Chondrocyte (in vitro differentiated cells): ENCODE measurements around the gene MAN2B1. TPM values are rescaled to one million over a fixed set of nuclear protein-coding genes. Genes with fewer than 3 reads are reported as not detected.

Source experiments
- DNase-seq: peaks from one replicate; pipeline ENCODE4 v3.0.0; 2021; ENCODE audit warnings: mixed read lengths, low spot score
- H3K27ac Mint-ChIP-seq: one replicate; pipeline ENCODE4 v1.8.0; 2021; ENCODE audit warnings: mild to moderate bottlenecking, moderate library complexity, mixed read lengths; ENCODE audit not compliant: unreplicated experiment
- H3K27me3 Mint-ChIP-seq: 2 replicates; pipeline ENCODE4 v1.8.0; 2021; ENCODE audit warnings: low read depth, mixed read lengths
- H3K36me3 Mint-ChIP-seq: 2 replicates; pipeline ENCODE4 v1.8.0; 2021; ENCODE audit warnings: low read depth, mixed read lengths
- H3K4me1 Mint-ChIP-seq: 2 replicates; pipeline ENCODE4 v1.8.0; 2021; ENCODE audit warnings: low read depth, mild to moderate bottlenecking, mixed read lengths
- H3K4me3 Mint-ChIP-seq: one replicate; pipeline ENCODE4 v1.8.0; 2021; ENCODE audit warnings: mild to moderate bottlenecking, moderate library complexity, mixed read lengths; ENCODE audit not compliant: unreplicated experiment
- H3K9me3 Mint-ChIP-seq: 2 replicates; pipeline ENCODE4 v1.8.0; 2021; ENCODE audit warnings: low read depth, mixed read lengths
- total RNA-seq: library from RNA; stranded (reverse); gene quantifications from 3 replicates; pipeline ENCODE4 v1.2.1, GENCODE V29; 2021
- TF ChIP-seq, protein P1 (sequence below): fragments of 200-600 bp; sonication (generic); IDR thresholded peaks from 2 replicates; pipeline ENCODE4 v1.5.0; 2021; ENCODE audit warnings: antibody characterized with exemption, mild to moderate bottlenecking, moderate library complexity

MAN2B1 gene
- total RNA-seq, 1 donor from 2014 or later, result 104 TPM

DNA sequence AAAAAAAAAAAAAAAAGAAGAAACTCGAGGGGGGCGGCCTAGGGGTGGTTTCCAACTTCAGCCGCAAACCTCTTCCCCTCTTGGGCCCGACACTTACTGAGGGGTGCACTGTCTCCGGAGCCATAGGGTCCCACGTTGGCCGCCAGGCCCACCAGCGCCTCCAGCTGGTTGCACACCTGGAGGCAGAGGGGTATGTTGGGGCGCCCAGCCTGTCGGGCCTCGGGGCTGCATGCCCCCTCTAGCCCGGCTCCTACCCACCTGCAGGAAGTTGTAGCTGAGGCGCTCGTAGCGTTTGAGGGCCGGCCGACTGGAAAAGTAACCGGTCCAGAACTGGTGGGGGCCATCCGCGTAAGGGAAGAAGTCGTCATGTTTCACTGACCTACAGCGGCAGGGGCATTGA, 8.6 kb downstream of the MAN2B1 start:
- Mint-ChIP-seq H3K9me3 (no peaks in the 10 kb centered on the region), H3K27ac (no peak overlapping the region), H3K4me1 (no peaks in the 10 kb centered on the region), H3K27me3 (no peaks in the 10 kb centered on the region), H3K36me3 (peaks cover 30% of the 10 kb centered on the region), H3K4me3 (no peak overlapping the region)
- DNase-seq, result no peak
- TF ChIP-seq, protein P1, sequence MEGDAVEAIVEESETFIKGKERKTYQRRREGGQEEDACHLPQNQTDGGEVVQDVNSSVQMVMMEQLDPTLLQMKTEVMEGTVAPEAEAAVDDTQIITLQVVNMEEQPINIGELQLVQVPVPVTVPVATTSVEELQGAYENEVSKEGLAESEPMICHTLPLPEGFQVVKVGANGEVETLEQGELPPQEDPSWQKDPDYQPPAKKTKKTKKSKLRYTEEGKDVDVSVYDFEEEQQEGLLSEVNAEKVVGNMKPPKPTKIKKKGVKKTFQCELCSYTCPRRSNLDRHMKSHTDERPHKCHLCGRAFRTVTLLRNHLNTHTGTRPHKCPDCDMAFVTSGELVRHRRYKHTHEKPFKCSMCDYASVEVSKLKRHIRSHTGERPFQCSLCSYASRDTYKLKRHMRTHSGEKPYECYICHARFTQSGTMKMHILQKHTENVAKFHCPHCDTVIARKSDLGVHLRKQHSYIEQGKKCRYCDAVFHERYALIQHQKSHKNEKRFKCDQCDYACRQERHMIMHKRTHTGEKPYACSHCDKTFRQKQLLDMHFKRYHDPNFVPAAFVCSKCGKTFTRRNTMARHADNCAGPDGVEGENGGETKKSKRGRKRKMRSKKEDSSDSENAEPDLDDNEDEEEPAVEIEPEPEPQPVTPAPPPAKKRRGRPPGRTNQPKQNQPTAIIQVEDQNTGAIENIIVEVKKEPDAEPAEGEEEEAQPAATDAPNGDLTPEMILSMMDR, result peak; percentile 13

DNA sequence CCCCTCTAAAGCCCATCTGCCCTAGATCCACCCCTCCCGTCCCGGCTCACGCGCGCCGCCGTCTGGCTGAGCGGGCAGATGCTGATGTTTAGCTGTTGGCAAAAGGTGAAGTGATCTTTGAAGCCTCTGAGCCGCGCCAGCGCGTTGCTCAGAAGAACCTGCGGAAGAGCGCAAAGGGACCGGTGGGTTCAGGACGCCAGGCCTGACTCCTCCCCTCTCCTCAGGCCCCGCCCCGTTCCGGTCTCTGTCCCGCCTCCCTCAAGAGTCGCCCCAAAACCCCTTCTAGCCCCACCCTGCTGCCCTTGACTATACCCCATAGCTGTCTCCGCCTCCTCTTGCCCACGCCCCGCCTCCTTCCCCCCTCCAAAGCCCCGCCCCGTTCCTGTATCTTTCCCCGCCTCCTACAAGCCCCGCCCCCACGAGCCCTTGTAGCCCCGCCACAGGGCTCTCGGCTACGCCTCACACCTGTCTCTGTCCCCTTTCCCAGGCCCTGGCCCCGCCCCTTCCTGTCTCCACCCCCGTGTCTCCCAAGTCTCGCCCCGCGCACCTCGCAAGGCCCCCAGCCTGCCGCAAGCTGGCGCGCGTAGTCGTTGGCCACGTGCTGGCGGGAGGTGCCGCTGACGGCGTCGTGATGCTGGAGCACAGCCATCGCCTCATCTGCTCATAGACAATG, 9.5 kb downstream of the MAN2B1 start:
- Mint-ChIP-seq H3K4me1 (no peaks in the 10 kb centered on the region), H3K9me3 (no peaks in the 10 kb centered on the region), H3K27me3 (no peaks in the 10 kb centered on the region), H3K4me3 (no peak overlapping the region), H3K36me3 (peaks cover 31% of the 10 kb centered on the region), H3K27ac (no peak overlapping the region)
- TF ChIP-seq, protein P1, result no peak
- no peak for DNase-seq

DNA sequence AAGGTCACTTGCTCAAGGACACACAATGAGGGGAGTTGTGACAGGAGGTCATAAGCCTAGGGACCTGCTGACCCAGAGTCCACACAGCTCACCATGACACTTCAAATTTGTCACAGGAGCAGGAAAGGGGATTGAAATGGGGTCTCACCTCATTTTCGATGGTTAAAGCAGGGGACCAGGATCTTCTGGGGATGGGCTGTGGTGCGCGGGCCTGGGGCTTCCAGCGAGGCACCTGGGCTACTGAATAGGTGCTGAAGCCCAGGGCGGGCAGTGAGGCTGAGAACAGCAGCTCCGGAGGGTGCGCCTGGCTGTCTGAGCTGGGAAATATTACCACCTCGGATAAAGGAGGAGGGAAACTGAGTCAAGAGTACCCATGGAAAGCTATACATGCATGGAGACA, 11.0 kb downstream of the MAN2B1 start:
- H3K9me3 Mint-ChIP-seq, result no peaks in the 10 kb centered on the region
- TF ChIP-seq, protein P1, result no peak
- peaks cover 29% of the 10 kb centered on the region for H3K36me3 Mint-ChIP-seq
- H3K27me3 Mint-ChIP-seq, result no peaks in the 10 kb centered on the region
- H3K4me1 Mint-ChIP-seq, result no peaks in the 10 kb centered on the region
- DNase-seq, result no peak
- no peak overlapping the region for H3K27ac Mint-ChIP-seq
- H3K4me3 Mint-ChIP-seq, result no peak overlapping the region

DNA sequence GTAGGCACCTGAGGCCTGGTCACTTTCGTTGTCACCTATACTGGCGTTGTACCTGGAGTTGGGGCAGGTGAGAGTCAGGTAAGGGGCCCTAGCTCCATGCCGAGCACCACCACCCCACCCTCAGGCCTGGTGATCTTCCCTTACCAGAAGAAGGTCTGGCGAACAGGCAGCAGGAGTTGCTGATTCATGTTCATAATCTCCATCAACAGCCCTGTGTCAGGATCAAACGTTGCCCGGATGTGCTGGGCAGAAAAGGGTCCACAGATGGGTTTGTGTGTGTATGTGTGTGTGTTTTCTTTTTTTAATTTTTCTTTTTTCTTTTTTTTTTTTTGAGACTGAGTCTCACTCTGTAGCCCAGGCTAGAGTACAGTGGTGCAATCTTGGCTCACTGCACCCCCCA, 14.3 kb downstream of the MAN2B1 start:
- peaks cover 4% of the 10 kb centered on the region for H3K4me1 Mint-ChIP-seq
- peaks cover 22% of the 10 kb centered on the region for H3K36me3 Mint-ChIP-seq
- H3K9me3 Mint-ChIP-seq, result no peaks in the 10 kb centered on the region
- no peak overlapping the region for H3K27ac Mint-ChIP-seq
- H3K4me3 Mint-ChIP-seq, result no peak overlapping the region
- TF ChIP-seq, protein P1, result no peak
- H3K27me3 Mint-ChIP-seq, result no peaks in the 10 kb centered on the region
- no peak for DNase-seq

DNA sequence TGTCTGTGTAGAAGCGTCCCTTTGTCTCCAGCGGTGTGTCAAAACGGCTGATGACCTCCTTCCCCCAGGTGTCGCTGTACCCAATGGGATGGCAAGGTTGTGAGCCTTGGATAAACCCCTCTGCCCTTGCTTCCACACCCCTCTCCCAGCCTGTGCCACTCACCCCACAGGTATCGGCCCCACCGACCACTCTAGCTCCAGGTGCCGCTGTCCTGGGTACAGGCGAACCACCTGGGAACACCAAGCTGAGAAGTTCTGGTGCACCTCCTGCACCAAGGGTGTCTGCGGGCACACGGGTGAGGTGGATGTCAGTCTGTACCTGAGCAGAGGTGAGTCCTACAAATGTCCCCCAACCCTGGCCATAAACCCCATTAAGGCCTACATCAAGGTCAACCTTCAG, 16.6 kb downstream of the MAN2B1 start:
- no peak for DNase-seq
- no peak overlapping the region for H3K4me3 Mint-ChIP-seq
- TF ChIP-seq, protein P1, result no peak
- H3K9me3 Mint-ChIP-seq, result no peaks in the 10 kb centered on the region
- peaks cover 7% of the 10 kb centered on the region for H3K36me3 Mint-ChIP-seq
- peaks cover 4% of the 10 kb centered on the region for H3K4me1 Mint-ChIP-seq
- no peaks in the 10 kb centered on the region for H3K27me3 Mint-ChIP-seq
- H3K27ac Mint-ChIP-seq, result no peak overlapping the region
